Measurements from ENCODE around the gene LARGE1. TPM values are rescaled to one million over a fixed set of nuclear protein-coding genes. Genes with fewer than 3 reads are reported as not detected.

LARGE1 gene
- total and polyA plus RNA-seq, 9 of the 15 experiments (the other 6 are each of a cell fraction or from before 2014, with no cell fraction given), result 0.01 to 0.66 (median 0.14) TPM; not detected in 2

DNA sequence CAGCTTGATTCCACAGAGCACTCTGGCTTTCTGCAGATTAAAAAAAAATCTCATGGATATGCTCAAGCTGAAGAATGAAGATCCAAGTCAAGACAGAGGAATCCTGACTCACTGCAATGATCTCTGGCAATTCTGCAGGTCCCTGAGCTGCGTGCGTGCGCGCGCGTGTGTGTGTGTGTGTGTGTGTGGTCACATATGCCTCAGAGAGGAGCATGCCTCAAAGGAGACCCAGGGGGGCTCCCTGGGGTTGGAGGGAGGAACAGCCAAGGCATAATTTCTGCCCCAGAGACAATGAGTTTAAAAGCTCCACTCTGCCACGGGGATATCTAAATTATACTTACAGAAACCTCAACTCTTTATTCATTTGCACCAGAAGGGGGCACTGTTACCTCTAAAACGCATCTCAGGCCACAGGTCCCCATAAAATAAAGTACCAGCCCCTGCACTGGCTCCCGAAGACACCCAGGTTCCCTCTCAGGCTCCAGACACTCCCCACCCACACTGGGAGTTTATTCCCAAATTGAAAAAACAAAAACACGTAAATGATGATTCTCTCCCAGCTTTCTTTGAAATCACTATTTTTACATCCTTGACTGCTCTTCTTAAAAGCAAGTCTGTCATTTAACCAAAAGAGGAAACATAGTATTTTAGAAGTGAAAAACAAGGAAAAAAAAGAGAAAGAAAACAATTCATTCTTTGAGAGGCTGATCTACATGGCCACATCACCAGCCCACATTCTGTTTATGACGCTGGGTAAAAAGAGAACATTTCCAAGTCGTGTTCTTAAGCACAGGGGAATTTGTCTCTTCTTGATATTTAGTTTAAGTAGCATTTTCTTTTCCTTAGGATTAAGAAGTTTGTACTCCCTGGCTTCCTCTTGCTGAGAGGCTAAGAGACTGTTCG is 401.0 kb downstream of the LARGE1 start (continued):
- TF ChIP-seq SRSF3 (IDR thresholded peaks at IDR 0.05; ENCODE audit: insufficient read depth, low read length) (no peak), POLR2G (IDR thresholded peaks at IDR 0.05; ENCODE audit: low read depth, low read length) (no peak), PRMT5 (CRISPR knock-in tag; IDR thresholded peaks at IDR 0.05) (no peak), NR4A1 (CRISPR knock-in tag; IDR thresholded peaks at IDR 0.05) (no peak), NR4A1 (tag; IDR thresholded peaks at IDR 0.05) (no peak), BCL6 (CRISPR knock-in tag; IDR thresholded peaks at IDR 0.05) (no peak), ZNF134 (CRISPR knock-in tag; conservative IDR thresholded peaks at IDR 0.05) (no peak), FOXP1 (CRISPR knock-in tag; IDR thresholded peaks at IDR 0.05) (no peak), NFYB (IDR thresholded peaks at IDR 0.05; ENCODE audit: extremely low read depth, insufficient read length) (no peak), ASH1L (IDR thresholded peaks at IDR 0.05; ENCODE audit: borderline replicate concordance, low read depth, partially characterized antibody) (no peak), TOE1 (IDR thresholded peaks at IDR 0.05; ENCODE audit: borderline replicate concordance) (no peak), TOE1 (CRISPR knock-in tag; IDR thresholded peaks at IDR 0.05; ENCODE audit: borderline replicate concordance, low read depth) (no peak), TARDBP (IDR thresholded peaks at IDR 0.05) (no peak), RBM22 (IDR thresholded peaks at IDR 0.05; ENCODE audit: low read depth, low read length, poor library complexity, severe bottlenecking) (no peak)
- TF ChIP-seq, protein P1, sequence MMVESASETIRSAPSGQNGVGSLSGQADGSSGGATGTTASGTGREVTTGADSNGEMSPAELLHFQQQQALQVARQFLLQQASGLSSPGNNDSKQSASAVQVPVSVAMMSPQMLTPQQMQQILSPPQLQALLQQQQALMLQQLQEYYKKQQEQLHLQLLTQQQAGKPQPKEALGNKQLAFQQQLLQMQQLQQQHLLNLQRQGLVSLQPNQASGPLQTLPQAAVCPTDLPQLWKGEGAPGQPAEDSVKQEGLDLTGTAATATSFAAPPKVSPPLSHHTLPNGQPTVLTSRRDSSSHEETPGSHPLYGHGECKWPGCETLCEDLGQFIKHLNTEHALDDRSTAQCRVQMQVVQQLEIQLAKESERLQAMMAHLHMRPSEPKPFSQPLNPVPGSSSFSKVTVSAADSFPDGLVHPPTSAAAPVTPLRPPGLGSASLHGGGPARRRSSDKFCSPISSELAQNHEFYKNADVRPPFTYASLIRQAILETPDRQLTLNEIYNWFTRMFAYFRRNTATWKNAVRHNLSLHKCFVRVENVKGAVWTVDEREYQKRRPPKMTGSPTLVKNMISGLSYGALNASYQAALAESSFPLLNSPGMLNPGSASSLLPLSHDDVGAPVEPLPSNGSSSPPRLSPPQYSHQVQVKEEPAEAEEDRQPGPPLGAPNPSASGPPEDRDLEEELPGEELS (CRISPR knock-in tag; IDR thresholded peaks at IDR 0.05; ENCODE audit: borderline replicate concordance), result no peak
- TF ChIP-seq, protein P2, sequence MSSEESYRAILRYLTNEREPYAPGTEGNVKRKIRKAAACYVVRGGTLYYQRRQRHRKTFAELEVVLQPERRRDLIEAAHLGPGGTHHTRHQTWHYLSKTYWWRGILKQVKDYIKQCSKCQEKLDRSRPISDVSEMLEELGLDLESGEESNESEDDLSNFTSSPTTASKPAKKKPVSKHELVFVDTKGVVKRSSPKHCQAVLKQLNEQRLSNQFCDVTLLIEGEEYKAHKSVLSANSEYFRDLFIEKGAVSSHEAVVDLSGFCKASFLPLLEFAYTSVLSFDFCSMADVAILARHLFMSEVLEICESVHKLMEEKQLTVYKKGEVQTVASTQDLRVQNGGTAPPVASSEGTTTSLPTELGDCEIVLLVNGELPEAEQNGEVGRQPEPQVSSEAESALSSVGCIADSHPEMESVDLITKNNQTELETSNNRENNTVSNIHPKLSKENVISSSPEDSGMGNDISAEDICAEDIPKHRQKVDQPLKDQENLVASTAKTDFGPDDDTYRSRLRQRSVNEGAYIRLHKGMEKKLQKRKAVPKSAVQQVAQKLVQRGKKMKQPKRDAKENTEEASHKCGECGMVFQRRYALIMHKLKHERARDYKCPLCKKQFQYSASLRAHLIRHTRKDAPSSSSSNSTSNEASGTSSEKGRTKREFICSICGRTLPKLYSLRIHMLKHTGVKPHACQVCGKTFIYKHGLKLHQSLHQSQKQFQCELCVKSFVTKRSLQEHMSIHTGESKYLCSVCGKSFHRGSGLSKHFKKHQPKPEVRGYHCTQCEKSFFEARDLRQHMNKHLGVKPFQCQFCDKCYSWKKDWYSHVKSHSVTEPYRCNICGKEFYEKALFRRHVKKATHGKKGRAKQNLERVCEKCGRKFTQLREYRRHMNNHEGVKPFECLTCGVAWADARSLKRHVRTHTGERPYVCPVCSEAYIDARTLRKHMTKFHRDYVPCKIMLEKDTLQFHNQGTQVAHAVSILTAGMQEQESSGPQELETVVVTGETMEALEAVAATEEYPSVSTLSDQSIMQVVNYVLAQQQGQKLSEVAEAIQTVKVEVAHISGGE (CRISPR knock-in tag; IDR thresholded peaks at IDR 0.05), result no peak

Data from K562 (cell line).